PC-3 (cell line): ENCODE results near the gene PSMA5. TPM values are rescaled to one million over a fixed set of nuclear protein-coding genes. Genes with fewer than 3 reads are reported as not detected.

Experiments
- ATAC-seq: fragments of 200-7000 bp; cut with Tn5 transposase; 2 replicates; pipeline ENCODE4 v1.9.1; 2020; ENCODE audit warnings: mild to moderate bottlenecking, moderate library complexity
- BruUV-seq: library from RNA; stranded (reverse); fragments of 400-500 nt; replicated peaks from 2 replicates; lab custom pipeline; 2021; lab: Mats Ljungman, UMichigan
- CTCF ChIA-PET: fragments of 300-600 bp; sonication (Branson Sonifier 250); formaldehyde crosslinking; loops from one replicate; lab custom pipeline; 2022; ENCODE audit warnings: antibody characterized with exemption; lab: Charles Lee
- POLR2A ChIA-PET: fragments of 300-600 bp; sonication (Branson Sonifier 250); formaldehyde crosslinking; loops from one replicate; lab custom pipeline; 2022; ENCODE audit warnings: antibody characterized with exemption; ENCODE audit not compliant: unreplicated experiment; lab: Charles Lee
- DNase-seq: peaks from one replicate; pipeline ENCODE4 v3.0.0-alpha.2; 2015
- H2AFZ ChIP-seq: fragments of 300-600 bp; sonication (generic); 2 replicates; pipeline ENCODE4 v1.6.0; 2016; ENCODE audit warnings: antibody characterized with exemption, low read length
- H3F3A ChIP-seq: fragments of 300-600 bp; sonication (generic); one replicate; pipeline ENCODE4 v1.6.0; 2017; ENCODE audit warnings: antibody characterized with exemption, low read length, control low read depth, mild to moderate bottlenecking; ENCODE audit not compliant: unreplicated experiment
- H3K27ac ChIP-seq: fragments of 300-600 bp; sonication (generic); 2 replicates; pipeline ENCODE4 v1.5.1; 2016; ENCODE audit warnings: mild to moderate bottlenecking, low read length
- H3K27me3 ChIP-seq: fragments of 300-600 bp; sonication (generic); 2 replicates; pipeline ENCODE4 v1.6.1; 2016; ENCODE audit warnings: low read length, mixed read lengths
- H3K36me3 ChIP-seq: fragments of 300-600 bp; sonication (generic); 2 replicates; pipeline ENCODE4 v1.6.1; 2016; ENCODE audit warnings: low read depth, mixed run types, low read length, mixed read lengths
- H3K4me1 ChIP-seq: fragments of 300-600 bp; sonication (generic); 2 replicates; pipeline ENCODE4 v1.5.1; 2016; ENCODE audit warnings: low read length; ENCODE audit not compliant: insufficient read depth
- H3K4me2 ChIP-seq: fragments of 300-600 bp; sonication (generic); 2 replicates; pipeline ENCODE4 v1.6.0; 2016; ENCODE audit warnings: low read length
- H3K4me3 ChIP-seq: fragments of 300-600 bp; sonication (generic); 2 replicates; pipeline ENCODE4 v1.5.1; 2016; ENCODE audit warnings: mild to moderate bottlenecking, low read length, mixed read lengths
- H3K79me2 ChIP-seq: fragments of 300-600 bp; sonication (generic); 2 replicates; pipeline ENCODE4 v1.6.1; 2017; ENCODE audit warnings: low read length, mixed read lengths
- H3K9ac ChIP-seq: fragments of 300-600 bp; sonication (generic); 2 replicates; pipeline ENCODE4 v1.6.0; 2016; ENCODE audit warnings: mild to moderate bottlenecking, low read length
- H3K9me2 ChIP-seq: fragments of 300-600 bp; sonication (generic); replicated peaks from 2 replicates; pipeline ENCODE4 v1.6.1; 2016; ENCODE audit warnings: mixed run types, low read length, mixed read lengths
- H3K9me3 ChIP-seq: fragments of 300-600 bp; sonication (generic); 2 replicates; pipeline ENCODE4 v1.6.1; 2016; ENCODE audit warnings: low read length, mixed read lengths
- H4K20me1 ChIP-seq: fragments of 300-600 bp; sonication (generic); 2 replicates; pipeline ENCODE4 v1.6.1; 2016; ENCODE audit warnings: low read length, mixed read lengths
- EZH2 ChIP-seq: fragments of 300-600 bp; sonication (generic); IDR thresholded peaks from one replicate; pipeline ENCODE4 v1.6.1; 2017; ENCODE audit warnings: antibody characterized with exemption, mild to moderate bottlenecking, low read length; ENCODE audit not compliant: unreplicated experiment
- EZH2phosphoT487 ChIP-seq: fragments of 300-600 bp; sonication (generic); IDR thresholded peaks from 2 replicates; pipeline ENCODE4 v1.6.1; 2018; ENCODE audit warnings: mild to moderate bottlenecking, antibody characterized with exemption, low read length, borderline replicate concordance
- intact Hi-C: fragments of 100-400 bp; cut with micrococcal nuclease; formaldehyde crosslinking; loops from 2 replicates; pipeline ENCODE4 v1.9.0; 2023
- total RNA-seq: library from RNA; depleted of rRNA; stranded (reverse); fragments of >200 nt; gene quantifications from 2 replicates; pipeline ENCODE4 v1.2.3, GENCODE V29; 2014
- TF ChIP-seq, protein P1 (sequence below): fragments of 300-600 bp; sonication (generic); conservative IDR thresholded peaks from 2 replicates; pipeline ENCODE4 v1.5.1; 2017; ENCODE audit warnings: antibody characterized with exemption, low read depth, mild to moderate bottlenecking, low read length

Gene PSMA5
- total RNA-seq, 1 experiment from 2014 or later, result 86.9 TPM

DNA sequence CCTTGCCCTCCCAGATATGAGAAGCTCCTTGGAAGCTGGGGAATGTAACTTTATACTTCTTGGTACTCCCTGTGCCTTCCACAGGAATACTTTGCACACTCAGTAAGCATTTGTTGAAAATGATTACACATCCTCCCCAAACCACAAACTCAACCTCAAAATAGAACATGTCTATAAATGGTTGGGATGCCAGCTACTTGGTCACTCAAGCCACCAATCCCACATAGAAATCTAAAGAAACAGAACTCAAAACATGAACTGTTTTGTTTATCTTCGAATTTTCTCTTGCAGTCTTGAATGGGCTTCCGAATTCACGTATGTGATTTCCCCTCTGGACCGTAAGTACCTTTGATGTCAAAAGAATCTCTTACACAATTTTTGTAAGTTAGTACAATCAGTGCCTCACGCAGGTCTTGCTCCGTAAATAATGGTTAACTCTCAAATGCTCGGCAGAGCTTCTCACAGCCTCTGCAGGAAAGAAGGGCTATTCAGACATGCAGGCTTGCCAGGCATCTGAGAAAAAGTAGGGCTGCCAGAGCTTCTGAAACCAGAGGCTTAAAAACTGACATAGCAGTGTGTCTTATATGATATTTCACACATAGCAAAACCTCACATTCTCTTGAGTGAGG, 55.4 kb downstream of the PSMA5 start:
- Histone ChIP-seq H3K9ac (no peak overlapping the region), H3K27me3 (no peaks in the 10 kb centered on the region), H3K36me3 (no peaks in the 10 kb centered on the region), H3K9me2 (no peaks in the 10 kb centered on the region), H3K27ac (peak overlapping the region; percentile 53), H3K4me2 (peak overlapping the region; percentile 67), H3K4me1 (peaks cover 26% of the 10 kb centered on the region), H3K79me2 (peaks cover 4% of the 10 kb centered on the region; the same call in 1 of the 2 replicates), H3K9me3 (no peaks in the 10 kb centered on the region), H3F3A (no peaks in the 10 kb centered on the region), H4K20me1 (no peaks in the 10 kb centered on the region), H3K4me3 (peak overlapping the region; percentile 9; the same call in 1 of the 2 replicates), H2AFZ (0 out of 2 replicates have a peak overlapping the region, but pooled peaks have one; percentile 4)
- ChIA-PET POLR2A (no interaction called here), CTCF (no interaction called here)
- intact Hi-C loops, result no loop called here
- BruUV-seq, result no TSS peak
- peak; percentile 96 for ATAC-seq
- peak; percentile 87 for DNase-seq
- TF ChIP-seq EZH2, result no peak

- Histone ChIP-seq H3K4me3 (no peak overlapping the region), H3K27ac (no peak overlapping the region), H2AFZ (no peak overlapping the region), H3K79me2 (peaks cover 4% of the 10 kb centered on the region; the same call in 1 of the 2 replicates), H3F3A (no peaks in the 10 kb centered on the region), H3K36me3 (no peaks in the 10 kb centered on the region), H3K27me3 (no peaks in the 10 kb centered on the region), H3K9ac (no peak overlapping the region), H4K20me1 (no peaks in the 10 kb centered on the region), H3K9me2 (no peaks in the 10 kb centered on the region), H3K4me2 (no peak overlapping the region), H3K4me1 (peaks cover 26% of the 10 kb centered on the region), H3K9me3 (no peaks in the 10 kb centered on the region)
- POLR2A ChIA-PET, result no interaction called here
- CTCF ChIA-PET, result no interaction called here
- intact Hi-C loops, result no loop called here
- ATAC-seq (no peak), DNase-seq (no peak)
- TF ChIP-seq, protein P1, sequence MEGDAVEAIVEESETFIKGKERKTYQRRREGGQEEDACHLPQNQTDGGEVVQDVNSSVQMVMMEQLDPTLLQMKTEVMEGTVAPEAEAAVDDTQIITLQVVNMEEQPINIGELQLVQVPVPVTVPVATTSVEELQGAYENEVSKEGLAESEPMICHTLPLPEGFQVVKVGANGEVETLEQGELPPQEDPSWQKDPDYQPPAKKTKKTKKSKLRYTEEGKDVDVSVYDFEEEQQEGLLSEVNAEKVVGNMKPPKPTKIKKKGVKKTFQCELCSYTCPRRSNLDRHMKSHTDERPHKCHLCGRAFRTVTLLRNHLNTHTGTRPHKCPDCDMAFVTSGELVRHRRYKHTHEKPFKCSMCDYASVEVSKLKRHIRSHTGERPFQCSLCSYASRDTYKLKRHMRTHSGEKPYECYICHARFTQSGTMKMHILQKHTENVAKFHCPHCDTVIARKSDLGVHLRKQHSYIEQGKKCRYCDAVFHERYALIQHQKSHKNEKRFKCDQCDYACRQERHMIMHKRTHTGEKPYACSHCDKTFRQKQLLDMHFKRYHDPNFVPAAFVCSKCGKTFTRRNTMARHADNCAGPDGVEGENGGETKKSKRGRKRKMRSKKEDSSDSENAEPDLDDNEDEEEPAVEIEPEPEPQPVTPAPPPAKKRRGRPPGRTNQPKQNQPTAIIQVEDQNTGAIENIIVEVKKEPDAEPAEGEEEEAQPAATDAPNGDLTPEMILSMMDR, result no peak
- TF ChIP-seq EZH2 (no peak), EZH2phosphoT487 (no peak)
- no TSS peak for BruUV-seq
Measured at GRCh38 chr1:109369167-109369746, 57.0 kb downstream of the PSMA5 start.

DNA sequence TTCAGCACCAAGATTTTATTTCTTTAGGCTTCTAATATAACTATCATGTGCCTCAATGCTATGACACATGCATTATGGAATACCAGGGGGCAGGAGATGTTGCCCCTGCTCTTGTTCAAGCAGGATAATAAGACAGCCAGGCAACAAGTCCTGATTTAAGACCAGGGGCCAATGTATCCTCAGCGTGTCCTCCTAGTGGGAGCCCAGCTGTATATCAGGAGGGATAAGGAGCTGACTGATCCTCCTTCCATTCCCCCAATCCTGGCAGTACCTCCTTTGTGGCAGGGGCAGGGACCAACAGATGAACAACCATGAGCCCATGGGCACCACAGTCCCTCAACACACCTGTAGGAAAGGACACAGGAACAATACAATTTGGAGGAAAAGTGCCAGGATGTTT, 57.8 kb downstream of the PSMA5 start:
- no TSS peak for BruUV-seq
- H3K4me3 ChIP-seq, result no peak overlapping the region

More for the DNA sequence above, 57.8 kb downstream of the PSMA5 start:
- no peaks in the 10 kb centered on the region for H3K9me3 ChIP-seq
- no peak overlapping the region for H3K4me2 ChIP-seq
- ATAC-seq (no peak), DNase-seq (no peak)
- H3K27ac ChIP-seq, result no peak overlapping the region
- no peaks in the 10 kb centered on the region for H3F3A ChIP-seq
- peaks cover 4% of the 10 kb centered on the region; the same call in 1 of the 2 replicates for H3K79me2 ChIP-seq
- TF ChIP-seq EZH2phosphoT487, result no peak
- TF ChIP-seq EZH2, result no peak
- TF ChIP-seq, protein P1, result no peak
- H3K36me3 ChIP-seq, result no peaks in the 10 kb centered on the region
- H3K9me2 ChIP-seq, result no peaks in the 10 kb centered on the region
- H2AFZ ChIP-seq, result no peak overlapping the region
- H3K4me1 ChIP-seq, result peaks cover 26% of the 10 kb centered on the region
- ChIA-PET CTCF (no interaction called here), POLR2A (no interaction called here)
- no peak overlapping the region for H3K9ac ChIP-seq
- H4K20me1 ChIP-seq, result no peaks in the 10 kb centered on the region
- no peaks in the 10 kb centered on the region for H3K27me3 ChIP-seq
- intact Hi-C loops, result no loop called here
